ENCODE measurements around the gene CCDC80. TPM values are rescaled to one million over a fixed set of nuclear protein-coding genes. Genes with fewer than 3 reads are reported as not detected.

Gene CCDC80
- total RNA-seq, 1 experiment from 2014 or later, result 1.1 TPM

GRCh38 chr3:112550859-112551258 lies 90.1 kb downstream of the CCDC80 start:
- Mint-ChIP-seq H3K36me3 (ENCODE audit: insufficient read depth, unreplicated experiment) (peaks cover 4% of the 10 kb centered on the region), H3K9me3 (ENCODE audit: low read depth, unreplicated experiment) (no peaks in the 10 kb centered on the region), H3K4me1 (ENCODE audit: low read depth, unreplicated experiment) (peaks cover 8% of the 10 kb centered on the region), H3K27ac (ENCODE audit: unreplicated experiment) (no peak overlapping the region), H3K4me3 (ENCODE audit: low read depth, unreplicated experiment) (no peak overlapping the region), H3K27me3 (ENCODE audit: unreplicated experiment) (no peaks in the 10 kb centered on the region)
- intact Hi-C loops (cut with micrococcal nuclease; ENCODE audit: unreplicated experiment), result no loop called here
- no peak for TF ChIP-seq CTCF (IDR thresholded peaks at IDR 0.05; ENCODE audit: unreplicated experiment)
- DNase-seq, result no peak
- CTCF ChIA-PET, result no interaction called here
- BruUV-seq (replicated peaks), result no TSS peak

Other genes starting within 250 kb of the CCDC80 start
- gene BTLA, start 141.7 kb downstream of the CCDC80 start, total RNA-seq (2022), result not detected in 2 replicates
- gene ATG3, start 79.2 kb downstream of the CCDC80 start, total RNA-seq (2022), result 54.6 and 57.9 TPM in 2 replicates
- gene SLC35A5, start 79.1 kb downstream of the CCDC80 start, total RNA-seq (2022), result 18.9 and 21.7 TPM in 2 replicates
- gene CD200R1L, start 205.7 kb upstream of the CCDC80 start, total RNA-seq (2022), result not detected in 2 replicates

Measured in Calu3 (cell line).